Transverse colon (tissue), 3 donors: ENCODE measurements around the gene FGF7.

Experiments
- CTCF ChIP-seq, 5 experiments: fragments of 200-600 bp in 3 of 5; fragments of 450-650 bp in 2 of 5; sonication (generic) in 3 of 5; IDR thresholded peaks; 1 replicate in 2 of 5; 2 replicates in 3 of 5; pipeline ENCODE4 v1.5.1; 2016 to 2017; ENCODE audit warnings: antibody characterized with exemption in 5 of 5, inconsistent platforms in 3 of 5, mild to moderate bottlenecking in 2 of 5, moderate library complexity in 1 of 5
- POLR2A ChIP-seq: fragments of 450-650 bp; IDR thresholded peaks from one replicate; pipeline ENCODE4 v1.6.1; 2016; ENCODE audit warnings: antibody characterized with exemption, mild to moderate bottlenecking, moderate library complexity

- TF ChIP-seq CTCF (IDR thresholded peaks at IDR 0.05) (no peak), POLR2A (no peak)
These were observed 7.0 kb downstream of the FGF7 start for GRCh38 chr15:49430046-49430445.
